K562 (cell line): ENCODE measurements around the gene MCM3.

Experiments
- CTCF ChIP-seq, 3 experiments: IDR thresholded peaks in 2 of 3; conservative IDR thresholded peaks in 1 of 3; 2 replicates each; pipeline ENCODE4 v1.5.1; 2011 to 2012; ENCODE audit warnings: low read length in 3 of 3, mild to moderate bottlenecking in 3 of 3, control low read depth in 2 of 3, improper control_type of control experiment in 1 of 3, inconsistent platforms in 1 of 3, low read depth in 1 of 3, mixed read lengths in 1 of 3, moderate library complexity in 1 of 3; ENCODE audit not compliant: insufficient read depth in 2 of 3
- ELF1 ChIP-seq: fragments of 200-800 bp; sonication (Bioruptor generic); IDR thresholded peaks from 2 replicates; pipeline ENCODE4 v1.6.1; 2016; ENCODE audit warnings: missing genetic modification characterization, missing compliant biosample characterization
- FOXK2 ChIP-seq, 2 experiments: fragments of 450-650 bp; IDR thresholded peaks in 1 of 2; conservative IDR thresholded peaks in 1 of 2; 2 replicates each; pipeline ENCODE4 v1.6.1; 2016; ENCODE audit warnings: low read depth in 2 of 2, mild to moderate bottlenecking in 1 of 2
- JUN ChIP-seq, 2 experiments: sonication (generic) in 1 of 2; formaldehyde crosslinking in 1 of 2; IDR thresholded peaks; 2 replicates each; pipeline versions ENCODE4 v1.6.1 to v1.8.0; 2012 to 2022; ENCODE audit warnings: borderline replicate concordance in 2 of 2, mild to moderate bottlenecking in 2 of 2, improper control_type of control experiment in 1 of 2, low read depth in 1 of 2, low read length in 1 of 2, missing genetic modification reagents in 1 of 2
- MAFK ChIP-seq: IDR thresholded peaks from 2 replicates; pipeline ENCODE4 v1.6.1; 2011; ENCODE audit warnings: low read length, improper control_type of control experiment
- PKNOX1 ChIP-seq: fragments of 450-650 bp; IDR thresholded peaks from 2 replicates; pipeline ENCODE4 v1.6.1; 2016
- REST ChIP-seq, 2 experiments: fragments of 450-650 bp; formaldehyde crosslinking in 1 of 2; IDR thresholded peaks; 2 replicates each; pipeline versions ENCODE4 v1.4.0 to v1.6.1; 2014 to 2020; ENCODE audit warnings: mild to moderate bottlenecking in 2 of 2, borderline replicate concordance in 1 of 2, low read depth in 1 of 2
- ZNF274 ChIP-seq: IDR thresholded peaks from 2 replicates; pipeline ENCODE4 v1.6.1; 2011; ENCODE audit warnings: low read depth, mild to moderate bottlenecking, low read length, moderate library complexity, borderline replicate concordance
- ZNF639 ChIP-seq, 2 experiments: fragments of 200-800 bp in 1 of 2; sonication (Bioruptor generic) in 1 of 2; sonication (generic) in 1 of 2; formaldehyde crosslinking in 1 of 2; IDR thresholded peaks in 1 of 2; conservative IDR thresholded peaks in 1 of 2; 2 replicates each; pipeline versions ENCODE4 v1.5.0 to v1.6.1; 2016 to 2020; ENCODE audit warnings: missing compliant biosample characterization in 1 of 2, missing genetic modification characterization in 1 of 2, missing genetic modification reagents in 1 of 2
- ZNF699 ChIP-seq: fragments of 250-450 bp; sonication (Bioruptor Pico); IDR thresholded peaks from 2 replicates; pipeline ENCODE4 v1.8.0; 2021; ENCODE audit warnings: mild to moderate bottlenecking, moderate library complexity; ENCODE audit not compliant: insufficient replicate concordance

GRCh38 chr6:52244400-52244799 lies 40.1 kb downstream of the MCM3 start, which contains the start of gene IL17F:
- TF ChIP-seq REST (IDR thresholded peaks at IDR 0.05; ENCODE audit: borderline replicate concordance), result no peak
- no peak for TF ChIP-seq REST (CRISPR knock-in tag; IDR thresholded peaks at IDR 0.05; ENCODE audit: low read depth)
- no peak for TF ChIP-seq ELF1
- TF ChIP-seq MAFK, result no peak
- TF ChIP-seq ZNF274, result no peak
- TF ChIP-seq ZNF699 (CRISPR knock-in tag), result no peak
- no peak for TF ChIP-seq CTCF (IDR thresholded peaks at IDR 0.05 in 2 of 3, conservative IDR thresholded peaks at IDR 0.05 in 1 of 3; ENCODE audit: insufficient read depth in 2 of 3, low read depth in 1 of 3, low read length in 3 of 3)
- TF ChIP-seq PKNOX1, result no peak
- TF ChIP-seq FOXK2 (conservative IDR thresholded peaks at IDR 0.05 in 1 of 2, IDR thresholded peaks at IDR 0.05 in 1 of 2; ENCODE audit: low read depth in 2 of 2), result no peak
- TF ChIP-seq JUN (IDR thresholded peaks at IDR 0.05; ENCODE audit: borderline replicate concordance, low read depth, low read length), result no peak
- TF ChIP-seq JUN (CRISPR knock-in tag; IDR thresholded peaks at IDR 0.05; ENCODE audit: borderline replicate concordance), result no peak
- TF ChIP-seq ZNF639 (CRISPR knock-in tag; conservative IDR thresholded peaks at IDR 0.05 in 1 of 2, IDR thresholded peaks at IDR 0.05 in 1 of 2), result no peak
